Keratinocyte (primary cell): Measurements from ENCODE around the gene CEBPE.

Experiments
- CTCF ChIP-seq, 3 experiments: IDR thresholded peaks in 1 of 3; conservative IDR thresholded peaks in 1 of 3; optimal IDR thresholded peaks in 1 of 3; 2 replicates in 2 of 3; 3 replicates in 1 of 3; pipeline versions ENCODE3 to v1.5.1; 2011; ENCODE audit warnings: low read length in 3 of 3, mild to moderate bottlenecking in 3 of 3, moderate library complexity in 2 of 3, control low read depth in 1 of 3, inconsistent platforms in 1 of 3; ENCODE audit not compliant: insufficient read depth in 2 of 3; ENCODE audit errors: extremely low read depth in 1 of 3
- EZH2 ChIP-seq: IDR thresholded peaks from one replicate; pipeline ENCODE4 v1.6.1; 2012; ENCODE audit warnings: inconsistent platforms, mild to moderate bottlenecking, low read length, moderate library complexity

GRCh38 chr14:23089498-23090253, 29.4 kb downstream of the CEBPE start:
- TF ChIP-seq CTCF (optimal IDR thresholded peaks at IDR 0.05 in 1 of 3, IDR thresholded peaks at IDR 0.05 in 1 of 3, conservative IDR thresholded peaks at IDR 0.05 in 1 of 3; ENCODE audit: extremely low read depth in 1 of 3, insufficient read depth in 2 of 3, low read length in 3 of 3) (no peak), EZH2 (no peak)
